Hypothalamus (tissue), 51 donors: ENCODE data around the gene TYSND1.
"Not testable (repeated sequence)": the region's sequence is repeated elsewhere in the genome, so short reads cannot be mapped to it uniquely, and the experiment has no call there.

Source experiments
- DNase-seq, 51 donors: peaks; one replicate each; lab custom pipeline; 2025; lab: John Stamatoyannopoulos, UW

The TYSND1 gene

GRCh38 chr10:70146489-70147258, at the start of gene TYSND1:
Gene TYSND1, minus strand, starts transcription at chr10:70146700. Its CDS starts 114 bp downstream, at chr10:70146586.
- DNase-seq, result peak; percentile 50 to 97 (median 92)

GRCh38 chr10:70193391-70193844, 46.9 kb upstream of the TYSND1 start:
- no peak for DNase-seq

- DNase-seq, result no peak
These were observed 45.9 kb upstream of the TYSND1 start for GRCh38 chr10:70192326-70192968.

GRCh38 chr10:70191972-70192305, 45.4 kb upstream of the TYSND1 start:
- DNase-seq, result no peak

- DNase-seq, result no peak
These were observed 44.9 kb upstream of the TYSND1 start for GRCh38 chr10:70191161-70191971.

GRCh38 chr10:70190581-70190980, 44.1 kb upstream of the TYSND1 start:
- DNase-seq, result no peak

- DNase-seq, result no peak
These were observed 43.6 kb upstream of the TYSND1 start for GRCh38 chr10:70190102-70190501.

GRCh38 chr10:70188768-70189167, 42.3 kb upstream of the TYSND1 start:
- DNase-seq, result no peak

- DNase-seq, result no peak
These were observed 40.1 kb upstream of the TYSND1 start for GRCh38 chr10:70186571-70186970.

GRCh38 chr10:70186090-70186489, 39.6 kb upstream of the TYSND1 start:
- DNase-seq, result no peak

- DNase-seq, result no peak
These were observed 36.8 kb upstream of the TYSND1 start for GRCh38 chr10:70183304-70183703.

- DNase-seq, result not testable (repeated sequence)
These were observed 32.7 kb upstream of the TYSND1 start for GRCh38 chr10:70179209-70179608.

- no peak for DNase-seq
These were observed 31.7 kb upstream of the TYSND1 start for GRCh38 chr10:70178139-70178725.

- no peak for DNase-seq
These were observed 29.9 kb upstream of the TYSND1 start for GRCh38 chr10:70176441-70176840.

- DNase-seq, result no peak
These were observed 29.0 kb upstream of the TYSND1 start for GRCh38 chr10:70175516-70175915.

GRCh38 chr10:70174058-70174741, 27.7 kb upstream of the TYSND1 start:
- peak in 5 of 51 donors; percentile 2 to 17 (median 5) for DNase-seq

- peak in 5 of 51 donors; percentile 45 to 68 (median 54) for DNase-seq
These were observed 23.3 kb upstream of the TYSND1 start for GRCh38 chr10:70169649-70170364.

- no peak for DNase-seq
These were observed 22.5 kb upstream of the TYSND1 start for GRCh38 chr10:70169011-70169410.

GRCh38 chr10:70167246-70167645, 20.7 kb upstream of the TYSND1 start:
- no peak for DNase-seq

- no peak for DNase-seq
These were observed 19.9 kb upstream of the TYSND1 start for GRCh38 chr10:70166394-70166793.
